ENCODE results near the gene KCNAB1.

Gene KCNAB1

DNA sequence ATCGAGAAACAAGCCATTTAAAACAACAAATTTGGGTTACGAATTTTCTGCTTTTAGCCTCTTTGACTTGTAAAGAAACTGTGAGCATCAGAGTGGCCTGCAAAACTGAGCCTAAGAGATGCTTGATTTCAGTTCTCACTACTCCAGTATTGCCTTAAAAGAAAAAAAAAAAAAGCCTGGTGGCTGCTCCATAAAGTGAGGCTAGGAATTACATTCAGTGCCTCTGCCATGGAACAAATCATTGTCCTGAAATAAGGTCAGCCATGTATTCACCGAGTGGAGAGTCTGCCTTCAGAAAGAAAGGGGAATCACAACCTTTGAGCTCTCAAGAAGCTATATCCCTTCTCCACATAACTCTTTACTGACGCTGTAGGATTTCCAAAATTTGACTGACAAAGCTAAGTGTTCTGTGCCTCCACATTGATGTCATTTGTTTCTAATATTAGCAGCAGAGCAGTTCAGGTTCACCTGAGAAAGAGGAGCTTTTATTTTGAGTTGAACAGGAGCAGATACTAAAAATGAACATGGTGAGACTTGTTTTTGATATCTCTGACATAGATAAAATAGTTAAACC lies 297.3 kb downstream of the KCNAB1 start:
- DNase-seq = no peak

DNA sequence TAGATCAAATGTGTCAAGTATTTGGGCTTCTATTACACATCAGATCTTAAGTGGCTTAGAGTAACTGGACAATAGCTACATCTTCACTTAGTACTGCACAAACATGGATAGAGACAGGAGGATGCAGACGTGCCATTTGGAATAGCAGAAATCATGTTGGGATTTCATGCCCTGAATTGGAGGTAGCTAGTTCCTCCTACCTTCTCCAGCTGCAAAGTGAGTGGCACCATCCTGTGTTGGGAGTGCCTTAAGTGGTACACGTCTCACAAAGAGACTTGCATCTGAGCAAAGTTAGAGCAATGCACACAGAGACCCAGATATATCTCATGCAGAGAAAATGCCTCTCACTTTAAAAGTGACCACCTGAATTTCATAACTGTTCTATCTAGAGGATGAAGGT lies 298.1 kb downstream of the KCNAB1 start:
- DNase-seq = no peak

DNA sequence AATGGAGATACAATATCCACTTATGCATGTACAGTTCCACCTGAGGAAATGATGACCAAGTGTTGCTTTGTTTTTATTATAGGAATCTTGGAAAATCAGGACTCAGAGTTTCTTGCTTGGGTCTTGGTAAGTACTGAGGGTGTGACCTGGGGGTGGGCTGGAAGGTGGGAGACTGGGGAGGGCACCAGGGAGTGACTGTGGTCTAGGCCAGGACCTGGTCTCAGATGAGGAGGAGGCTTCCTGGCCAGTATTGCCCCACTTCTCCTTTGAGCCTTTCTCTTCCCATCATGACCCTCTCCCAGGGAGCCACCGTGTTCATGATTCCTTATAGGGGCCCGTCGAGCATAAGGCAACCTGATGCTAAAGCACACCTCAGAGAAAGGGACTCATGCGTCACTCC lies 301.2 kb downstream of the KCNAB1 start:
- no peak for DNase-seq

DNA sequence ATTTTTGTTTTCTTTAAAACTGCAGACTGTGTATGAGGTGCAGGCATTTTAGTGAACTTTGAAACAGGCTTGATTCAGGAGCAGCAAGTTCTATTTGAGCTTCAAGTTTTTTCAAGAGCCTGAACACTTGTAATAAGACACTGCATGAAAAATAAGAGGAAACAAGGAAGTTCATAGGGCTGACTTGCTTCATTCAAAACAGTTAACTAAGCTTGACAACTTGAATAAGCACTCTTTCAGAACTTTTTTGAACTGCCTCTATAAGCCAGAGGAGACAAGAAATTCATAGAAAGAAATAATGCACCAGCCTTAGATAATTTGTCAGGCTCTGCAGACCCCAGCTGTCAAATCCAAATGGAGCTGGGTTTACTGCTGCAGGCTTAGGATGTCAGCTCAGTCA lies 304.4 kb downstream of the KCNAB1 start:
- DNase-seq = no peak

DNA sequence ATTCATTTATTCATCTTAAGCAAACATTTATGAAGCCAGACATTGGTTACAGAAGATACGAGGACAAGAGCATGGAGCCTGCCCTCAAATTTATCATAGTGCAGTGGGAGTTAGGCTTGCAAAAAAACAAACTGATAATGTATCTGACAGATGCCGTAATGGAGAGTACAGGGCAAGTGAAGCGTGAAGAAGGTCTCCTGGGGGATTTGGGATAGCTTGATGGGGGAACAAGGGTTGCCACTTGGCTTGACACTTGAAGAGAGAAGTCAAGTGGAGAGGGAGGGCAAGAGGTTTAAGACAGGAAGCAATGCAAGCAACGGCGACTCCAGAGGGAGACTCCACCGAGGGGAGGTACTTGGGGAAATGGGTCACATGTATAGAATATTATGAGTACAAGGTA lies 305.3 kb downstream of the KCNAB1 start:
- no peak for DNase-seq

DNA sequence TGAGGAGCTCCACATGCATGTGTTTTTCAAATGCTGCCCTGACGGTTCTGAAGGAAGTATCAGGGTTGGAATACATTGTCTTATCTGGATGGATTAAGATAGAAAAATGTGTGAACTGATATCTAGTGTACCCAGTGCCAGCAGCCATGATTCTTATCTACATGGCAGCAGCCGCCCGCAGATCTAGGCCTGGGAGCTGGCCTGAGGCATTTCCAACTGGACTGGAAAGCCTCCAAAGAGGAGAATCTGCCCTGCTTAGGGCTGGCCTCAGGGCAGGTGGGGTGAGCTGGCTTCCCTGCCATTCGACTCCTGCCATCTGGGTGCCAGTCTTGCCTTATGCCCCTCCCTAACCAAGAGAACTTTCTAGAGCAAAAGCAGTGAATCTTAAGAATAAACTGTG lies 308.7 kb downstream of the KCNAB1 start:
- DNase-seq = no peak

DNA sequence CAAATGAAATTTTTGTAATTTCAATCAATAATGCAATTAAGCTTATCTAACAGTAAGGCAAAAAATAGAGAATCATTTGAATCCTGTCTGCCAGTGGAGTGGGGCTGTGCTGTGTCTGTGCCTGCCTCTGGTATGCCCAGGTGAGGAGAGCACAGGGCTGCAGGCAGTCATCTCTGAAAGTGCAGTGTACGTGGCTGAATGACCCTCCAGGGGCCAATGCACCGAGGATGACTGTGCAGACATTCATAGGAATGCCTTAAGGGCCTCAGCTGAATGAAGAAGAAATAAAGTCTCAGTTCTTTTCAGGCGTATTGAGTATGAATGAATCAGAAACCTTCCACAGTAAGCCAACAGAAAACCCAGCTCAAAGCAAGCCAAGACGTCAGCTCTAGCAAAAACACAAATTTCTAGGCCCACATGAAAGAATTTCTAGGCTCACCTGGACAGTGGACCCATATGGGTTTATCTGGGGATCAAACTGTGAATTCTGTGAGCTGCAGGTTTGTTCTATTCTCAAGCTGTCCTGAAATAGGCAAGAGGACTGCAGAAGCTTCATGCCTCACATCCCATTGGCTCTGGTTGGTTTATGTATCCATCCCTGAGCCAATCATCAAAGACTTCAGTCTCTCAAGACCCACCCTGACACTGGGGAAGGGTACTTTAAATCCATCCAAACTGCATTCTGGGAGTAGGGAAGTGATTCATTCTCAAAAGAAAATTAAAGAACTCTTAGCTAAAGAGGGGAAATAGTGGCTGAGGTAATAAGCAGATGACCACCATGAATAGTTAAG lies 311.2 kb downstream of the KCNAB1 start:
- no peak for DNase-seq

DNA sequence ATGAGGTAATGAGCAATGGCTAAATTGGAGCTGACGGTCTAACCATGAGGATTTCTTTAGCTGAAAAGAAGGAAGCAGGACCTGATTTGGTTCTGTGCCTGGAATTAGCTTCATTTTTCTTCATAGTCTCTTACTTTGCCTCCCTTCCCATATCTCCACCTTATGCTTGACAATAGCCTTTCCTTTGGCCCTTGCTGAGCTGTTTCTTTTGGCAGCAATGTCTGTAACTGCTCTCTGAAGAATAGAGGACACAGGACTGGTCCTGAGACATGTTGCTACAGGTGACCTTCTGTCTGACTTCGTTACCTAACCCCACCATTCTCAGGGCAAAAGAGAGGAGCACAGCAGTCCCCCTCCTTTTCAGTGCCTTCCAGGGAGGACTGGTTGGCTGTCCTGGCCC lies 312.2 kb downstream of the KCNAB1 start:
- DNase-seq = no peak

DNA sequence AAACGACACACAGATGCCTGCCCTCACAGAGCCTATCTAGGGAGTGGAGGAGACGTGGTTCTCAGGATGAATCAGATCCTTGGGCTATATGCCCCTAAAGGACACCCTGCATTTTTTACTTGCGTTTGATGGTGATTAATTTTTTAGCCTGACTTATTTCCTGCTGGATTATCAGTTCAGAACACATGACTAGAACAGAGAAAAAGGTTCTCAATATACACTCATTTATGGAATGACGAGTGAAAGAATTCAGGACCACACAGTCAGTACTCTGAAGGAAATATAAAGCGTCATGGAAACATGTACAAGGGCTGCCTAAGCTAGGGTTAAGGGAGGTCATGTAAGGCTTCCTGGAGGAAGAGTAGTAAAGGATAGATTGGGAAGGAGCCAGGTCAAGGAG lies 312.8 kb downstream of the KCNAB1 start:
- DNase-seq = no peak

DNA sequence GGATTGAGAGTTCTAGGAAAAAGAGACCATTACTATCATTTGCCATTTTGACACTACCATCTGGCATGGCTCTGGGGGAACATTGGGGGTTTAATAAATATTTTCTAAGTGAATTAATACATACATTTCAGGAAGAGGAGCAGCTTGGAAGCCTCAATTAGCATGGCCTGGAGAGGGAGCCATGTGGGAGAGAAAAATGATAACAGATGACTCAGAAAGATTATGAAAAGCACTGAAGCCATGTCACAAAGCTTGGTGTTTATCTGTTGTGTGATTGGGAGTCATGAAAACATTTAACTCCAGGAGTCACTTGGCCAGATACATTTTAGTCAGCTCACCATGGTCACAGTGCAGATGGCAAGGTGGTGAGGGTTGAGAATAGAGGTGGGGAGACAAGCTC lies 313.5 kb downstream of the KCNAB1 start:
- DNase-seq = no peak

DNA sequence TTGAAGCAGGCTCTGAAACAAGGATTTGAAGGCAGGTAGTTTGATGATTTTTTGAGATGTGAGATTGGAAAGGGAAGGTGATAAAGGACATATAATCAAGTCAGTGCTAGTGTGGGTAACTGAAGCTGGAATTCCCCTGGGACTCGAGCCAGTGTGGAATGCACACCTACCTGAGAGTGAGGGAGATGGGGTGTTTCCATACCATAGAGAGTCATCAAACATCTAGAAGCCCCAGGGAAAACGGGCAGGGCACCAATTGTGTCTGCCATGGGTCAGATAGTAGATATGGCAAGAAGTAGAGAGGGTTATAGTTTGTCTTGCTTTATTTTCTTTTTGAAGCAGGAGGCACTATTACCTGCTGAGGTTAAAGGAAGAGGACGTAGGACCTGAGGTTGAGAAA lies 314.5 kb downstream of the KCNAB1 start:
- DNase-seq = no peak

DNA sequence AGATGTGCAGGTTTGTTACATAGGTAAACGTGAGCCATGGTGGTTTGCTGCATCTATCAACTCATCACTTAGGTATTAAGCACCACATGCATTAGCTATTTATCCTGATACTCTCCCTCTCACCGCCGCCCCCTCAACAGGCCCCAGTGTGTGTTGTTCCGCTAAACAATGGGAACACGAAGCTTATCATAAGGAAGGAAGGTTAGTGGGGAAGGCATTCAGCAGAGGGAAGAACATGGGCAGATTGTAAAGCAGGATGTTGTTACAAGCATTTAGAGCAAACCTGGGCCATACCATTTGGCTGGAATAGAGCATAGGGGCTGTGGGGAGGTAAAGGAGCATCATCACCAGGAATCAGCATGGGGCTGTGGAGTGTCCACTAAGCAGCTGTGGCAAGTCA lies 322.7 kb downstream of the KCNAB1 start:
- no peak for DNase-seq

DNA sequence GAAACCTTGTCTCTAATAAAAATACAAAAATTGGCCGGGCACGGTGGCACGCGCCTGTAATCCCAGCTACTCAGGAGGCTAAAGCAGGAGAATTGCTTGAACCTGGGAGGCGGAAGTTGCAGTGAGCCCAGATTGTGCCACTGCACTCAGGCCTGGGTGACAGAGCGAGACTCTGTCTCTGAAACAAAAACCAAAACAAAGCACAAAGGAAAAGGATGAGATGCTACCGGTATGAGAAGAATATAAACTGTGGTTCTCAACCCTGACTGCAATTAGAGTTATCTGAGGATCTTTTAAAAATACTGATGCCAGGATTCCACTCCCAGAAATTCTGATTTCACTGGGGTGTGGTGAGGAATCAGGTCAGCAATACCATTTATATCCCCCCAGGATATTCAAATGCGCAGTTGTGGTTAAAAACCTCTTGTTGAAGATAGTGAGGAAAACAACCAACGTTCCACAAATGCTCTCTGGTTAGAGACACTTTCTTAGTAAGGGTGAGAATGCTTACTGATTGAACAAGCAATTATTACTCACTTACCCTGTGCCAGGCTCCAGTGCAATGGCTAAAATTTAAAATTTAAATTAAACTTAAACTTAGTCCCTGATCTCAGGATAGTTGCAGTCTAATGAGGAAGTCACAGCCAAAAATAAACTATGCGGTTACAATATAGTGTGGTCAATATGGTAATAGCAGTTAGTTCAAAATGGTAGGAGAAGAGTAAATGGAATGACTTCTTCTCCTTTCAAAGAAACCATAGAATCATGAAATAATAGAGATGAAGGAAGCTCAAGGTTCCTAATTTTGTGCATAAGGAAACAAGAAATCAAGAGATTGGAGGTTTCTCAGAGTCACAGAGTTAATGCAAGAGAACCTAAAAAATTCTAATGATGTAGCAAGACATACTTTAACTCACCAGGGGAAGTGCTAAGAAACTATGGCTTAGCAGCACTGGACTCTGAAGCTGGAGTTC lies 325.0 kb downstream of the KCNAB1 start:
- DNase-seq = no peak

DNA sequence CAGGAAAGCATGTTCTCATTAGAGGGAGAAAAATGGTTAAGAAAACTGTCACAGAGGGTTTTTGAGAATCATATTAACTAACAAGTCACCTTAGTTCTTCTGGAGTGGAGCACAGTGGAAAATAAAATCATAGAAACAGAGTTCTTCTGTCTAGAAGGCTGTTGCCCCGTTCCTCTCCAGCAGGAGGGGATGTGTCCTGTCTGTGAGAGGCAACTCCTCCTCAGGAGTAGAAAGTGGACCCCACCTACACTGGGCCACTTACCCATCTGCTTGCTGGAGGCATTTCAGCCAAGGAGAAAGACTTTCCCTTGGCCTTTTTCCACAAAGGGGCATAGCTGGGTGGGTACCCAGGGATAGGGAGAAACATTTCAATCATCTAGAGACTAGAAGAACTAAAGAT lies 327.9 kb downstream of the KCNAB1 start:
- DNase-seq = no peak

DNA sequence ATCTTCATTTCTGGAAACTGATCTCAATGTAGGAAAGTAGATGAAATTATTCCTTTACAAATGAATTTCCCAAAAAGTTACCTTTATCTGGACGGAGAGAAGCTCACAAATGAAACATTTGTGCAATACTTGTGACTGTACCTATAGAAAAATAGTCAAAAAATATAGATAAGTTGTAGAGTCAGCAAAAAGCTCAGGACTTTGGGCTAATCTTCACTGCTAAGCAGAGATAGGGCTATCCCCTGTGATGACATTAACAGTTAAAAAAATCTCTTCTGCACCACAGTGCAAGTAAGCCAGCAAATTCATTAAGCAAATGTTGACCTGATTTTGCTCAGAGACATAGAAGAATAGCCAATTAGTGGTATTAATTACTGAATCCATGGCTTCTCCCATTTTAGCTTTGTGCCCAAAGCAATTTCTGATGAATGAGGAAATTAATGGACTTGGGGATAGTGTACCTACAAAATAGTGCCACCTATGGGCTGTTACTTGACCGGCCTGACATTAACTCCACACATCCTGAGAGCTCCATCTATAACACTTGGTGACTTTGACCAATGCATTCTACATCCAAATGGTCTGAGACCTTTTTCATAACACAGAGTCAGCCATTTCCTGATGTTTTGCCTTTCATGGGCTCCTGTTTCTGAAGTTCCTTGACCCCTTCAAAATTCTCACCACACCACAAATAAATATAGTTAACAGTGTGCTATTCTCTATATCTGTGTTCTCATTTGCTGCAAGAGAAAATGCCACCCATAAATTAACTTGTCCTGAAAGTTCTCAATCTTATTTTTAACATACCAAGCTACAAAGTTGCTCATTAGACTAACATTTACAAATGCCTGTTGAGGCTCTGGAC lies 329.6 kb downstream of the KCNAB1 start:
- DNase-seq = no peak

DNA sequence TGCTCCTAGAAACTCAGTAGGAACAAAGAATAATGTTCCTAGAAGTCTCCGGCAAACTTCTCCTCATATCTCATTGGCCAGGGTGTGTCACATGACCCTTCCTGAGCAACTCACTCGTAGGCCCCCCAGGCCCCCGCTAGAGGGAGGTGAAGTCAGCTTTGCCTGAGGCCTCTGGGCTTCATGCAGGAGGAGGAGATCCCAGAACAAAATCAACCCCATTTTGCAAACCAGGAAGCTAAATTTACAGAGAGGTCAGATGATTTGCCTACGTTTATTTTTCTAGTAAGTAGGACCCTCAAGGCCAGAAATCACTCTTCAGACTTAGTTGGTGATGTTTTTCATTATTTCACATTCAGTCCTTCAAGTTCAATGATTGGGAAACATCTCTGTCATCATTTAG lies 335.5 kb downstream of the KCNAB1 start:
- no peak for DNase-seq

DNA sequence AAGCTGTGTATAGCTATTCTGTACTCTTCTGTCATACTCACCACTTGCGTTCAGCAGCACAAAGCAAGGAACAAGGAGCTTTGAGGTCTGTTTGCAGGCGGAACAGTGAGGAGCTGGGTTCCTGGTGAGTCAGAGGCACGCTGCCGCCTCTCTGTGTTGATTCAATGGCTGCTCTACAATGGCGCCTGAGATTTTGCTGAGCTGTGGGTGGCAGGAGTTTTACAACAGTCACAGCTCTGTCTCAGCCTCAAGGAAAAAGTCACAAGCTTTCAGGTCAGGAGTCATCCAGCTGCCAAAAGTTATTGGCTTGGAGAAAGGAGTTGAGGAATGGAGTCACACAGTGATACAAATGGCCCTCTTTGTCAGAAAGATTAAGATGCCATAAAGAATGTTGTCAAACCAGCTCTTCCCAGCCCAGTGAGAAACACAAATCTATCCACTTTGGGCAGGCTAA lies 336.4 kb downstream of the KCNAB1 start:
- no peak for DNase-seq

DNA sequence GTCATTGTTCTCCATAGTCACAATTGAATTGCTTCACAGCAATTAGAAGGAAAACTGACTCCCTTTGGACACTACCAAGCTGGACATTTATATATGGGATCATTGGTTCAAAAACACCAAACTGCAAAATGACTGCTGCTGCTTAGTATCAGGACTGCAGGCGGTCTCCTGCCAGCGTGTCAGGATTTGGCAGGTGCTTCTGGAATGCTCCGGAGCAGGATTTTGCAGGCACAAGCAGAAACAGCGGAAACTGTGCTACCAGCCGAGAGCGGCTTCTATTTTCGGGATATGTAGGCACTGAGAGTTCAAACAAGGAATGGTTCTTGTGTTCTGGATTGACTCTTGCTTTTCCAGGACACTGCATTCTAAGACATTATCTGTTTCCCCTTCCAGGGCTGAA lies 339.1 kb downstream of the KCNAB1 start:
- DNase-seq = no peak

DNA sequence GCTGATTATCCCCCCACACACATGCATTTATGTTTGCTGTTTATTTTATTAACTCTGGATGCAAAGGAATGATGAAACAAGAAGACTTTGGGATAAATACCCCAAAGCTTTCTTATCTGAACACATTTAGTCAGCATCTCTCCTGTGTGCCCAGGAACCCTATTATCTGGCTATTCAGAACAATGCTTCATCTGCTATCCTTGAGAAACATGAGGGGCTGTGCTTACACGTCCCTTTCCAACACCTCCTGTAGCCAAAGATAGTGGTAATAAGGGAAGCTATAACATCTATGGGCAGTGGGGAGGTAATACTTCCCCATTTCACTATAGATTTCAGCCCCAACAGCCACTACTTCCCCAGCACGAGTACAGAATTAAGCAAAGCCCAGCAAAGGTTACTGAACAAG lies 339.8 kb downstream of the KCNAB1 start:
- DNase-seq = no peak

DNA sequence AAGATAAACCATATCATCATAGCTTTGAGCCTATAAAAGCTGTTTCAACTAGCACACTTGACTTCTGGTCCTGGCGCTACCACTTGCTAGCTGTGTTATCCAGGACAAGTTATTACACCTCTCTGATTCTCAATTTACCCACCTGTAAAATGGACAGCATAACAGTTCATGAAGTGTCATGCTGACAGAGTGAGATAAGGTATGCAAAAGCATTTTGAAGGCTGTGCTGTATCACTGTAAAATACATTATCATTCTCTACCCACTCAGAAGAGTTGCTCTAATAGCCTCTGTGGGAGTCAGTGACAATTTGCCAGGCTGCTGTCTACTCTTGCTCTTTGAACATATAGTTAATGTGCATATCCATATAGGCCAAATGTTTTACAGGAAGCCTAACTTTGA lies 341.5 kb downstream of the KCNAB1 start:
- DNase-seq = no peak

DNA sequence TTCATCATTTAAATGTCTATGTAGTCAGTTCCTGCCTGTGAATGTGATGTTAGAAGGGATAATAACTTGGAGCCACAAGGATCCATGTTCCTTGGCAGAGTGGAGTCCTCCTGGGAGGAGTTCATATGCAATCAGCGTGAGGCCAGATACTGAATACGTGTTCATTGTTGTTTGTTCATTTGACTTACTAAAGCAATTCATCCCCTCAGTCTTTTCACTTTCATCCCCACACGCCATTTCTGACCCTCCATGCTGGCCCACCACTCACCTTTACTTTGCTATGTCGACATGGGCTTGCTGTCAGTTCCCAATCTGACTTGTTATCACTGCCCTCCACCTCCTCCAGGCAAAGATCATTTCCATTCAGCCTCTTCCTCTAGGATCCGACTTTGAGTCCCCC lies 342.7 kb downstream of the KCNAB1 start:
- no peak for DNase-seq

DNA sequence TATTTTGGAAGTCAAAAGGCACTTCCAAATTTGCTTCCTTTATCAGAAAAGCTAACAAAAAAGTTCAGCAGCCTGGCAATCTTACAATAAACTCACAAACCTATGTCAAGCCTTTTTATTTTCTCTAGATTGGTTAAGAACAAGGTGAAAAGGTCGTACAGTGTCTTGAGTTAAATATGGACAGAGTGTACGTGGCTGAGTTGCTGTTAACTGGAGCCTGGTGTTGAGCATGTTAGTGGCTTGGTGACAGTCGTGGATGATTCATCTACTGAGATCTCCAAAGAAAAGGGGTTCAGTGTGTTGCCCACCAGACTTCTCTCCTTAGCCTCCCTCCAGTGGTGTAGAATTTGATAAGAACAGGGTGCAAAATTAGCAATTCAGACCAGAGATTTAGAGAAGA lies 344.8 kb downstream of the KCNAB1 start:
- DNase-seq = no peak

DNA sequence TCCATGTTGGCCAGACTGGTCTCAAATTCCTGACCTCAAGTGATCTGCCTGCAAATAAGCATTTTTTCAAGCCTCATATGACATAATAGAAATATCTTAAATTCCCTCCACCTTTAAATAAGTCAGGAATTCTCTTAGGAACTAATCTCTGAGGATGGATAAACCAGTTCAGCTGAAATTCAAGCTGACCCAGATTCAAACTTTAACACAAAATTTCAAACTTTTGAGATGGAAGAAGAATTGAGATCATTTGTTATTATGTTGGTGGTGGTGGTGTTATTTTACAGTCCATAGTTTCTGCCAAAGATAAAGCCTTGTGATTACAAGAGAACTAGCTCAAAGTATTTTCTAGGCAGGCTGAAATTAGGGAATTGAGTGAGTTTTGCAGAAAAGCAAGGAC lies 349.1 kb downstream of the KCNAB1 start:
- DNase-seq = no peak

Data from NCI-H1048 (cell line).